Measurements from ENCODE around the gene PCGF3.

DNA sequence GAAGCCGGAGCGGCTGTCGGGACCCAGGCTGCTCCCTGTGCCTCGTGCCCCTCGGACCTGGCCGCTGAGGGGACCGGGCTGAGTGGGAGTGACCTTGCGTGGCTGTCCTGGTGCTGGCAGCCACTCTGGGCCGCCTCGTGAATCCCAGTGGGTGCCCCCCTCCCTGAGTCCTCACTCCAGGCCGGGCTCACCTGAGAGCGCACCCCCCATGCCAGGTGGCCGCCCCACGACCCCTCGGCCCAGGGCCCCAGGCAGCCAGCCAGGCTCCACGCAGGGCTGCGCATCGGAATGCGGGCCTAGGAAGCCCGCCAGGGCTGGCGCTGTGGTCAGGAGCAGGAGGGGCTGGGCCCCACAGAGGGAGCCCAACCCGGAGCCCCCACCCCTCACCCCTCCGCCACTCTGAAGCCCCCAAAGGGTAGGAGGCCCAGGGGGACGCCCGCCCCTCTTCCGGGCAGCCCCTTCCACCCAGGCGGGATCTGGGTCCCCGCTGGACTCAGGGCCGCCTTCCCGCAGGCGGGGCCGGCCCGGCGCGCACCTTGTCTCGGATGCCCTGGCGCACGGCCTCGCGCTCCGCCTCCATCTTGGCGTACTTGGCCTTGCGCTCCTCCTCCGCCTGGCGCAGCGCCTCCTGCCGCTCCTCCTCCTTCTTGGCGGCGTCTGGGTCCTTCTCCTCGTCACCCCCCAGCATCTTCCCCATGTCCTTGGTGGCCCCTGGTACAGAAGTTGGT lies 86.4 kb downstream of the PCGF3 start:
- no peak for TF ChIP-seq POLR2A (IDR thresholded peaks at IDR 0.05)
- no peak for TF ChIP-seq CTCF (IDR thresholded peaks at IDR 0.05)

Data from testis (tissue), 2 donors.